Endothelial cell of umbilical vein (primary cell): ENCODE data around the gene PAM16. TPM values are rescaled to one million over a fixed set of nuclear protein-coding genes. Genes with fewer than 3 reads are reported as not detected.

Experiments used
- BruUV-seq: library from RNA; stranded (reverse); fragments of 400-500 nt; replicated peaks from 2 replicates; lab custom pipeline; 2021; lab: Mats Ljungman, UMichigan
- CTCF ChIA-PET: fragments of 300-600, 350-600 bp; sonication (Branson Sonifier 250); formaldehyde crosslinking; loops from one replicate; lab custom pipeline; 2021; ENCODE audit warnings: antibody characterized with exemption, inconsistent platforms; lab: Charles Lee
- POLR2A ChIA-PET: fragments of 300-600, 350-600 bp; sonication (Branson Sonifier 250); formaldehyde crosslinking; loops from one replicate; lab custom pipeline; 2021; ENCODE audit warnings: antibody characterized with exemption, inconsistent platforms; lab: Charles Lee
- DNase-seq: peaks from one replicate; pipeline ENCODE4 v3.0.0-alpha.2; 2011; ENCODE audit warnings: low read depth, low spot score
- FAIRE-seq: peaks from 2 replicates; lab custom pipeline; 2011; peaks lifted over from hg19 to GRCh38; lab: Jason Lieb, UNC
- H2AFZ ChIP-seq: 2 replicates; pipeline ENCODE4 v1.6.0; 2012; ENCODE audit warnings: low read depth, low read length, control low read depth, inconsistent platforms
- H3K27ac ChIP-seq: 2 replicates; pipeline ENCODE4 v1.5.1; 2011; ENCODE audit warnings: low read depth, mild to moderate bottlenecking, control low read depth, low read length, moderate library complexity; ENCODE audit not compliant: insufficient read depth
- H3K27me3 ChIP-seq, 2 experiments: 2 replicates each; pipeline versions ENCODE4 v1.6.0 to v1.6.1; 2011; ENCODE audit warnings: low read length in 2 of 2, mixed read lengths in 1 of 2; ENCODE audit not compliant: control insufficient read depth in 2 of 2, insufficient read depth in 2 of 2
- H3K36me3 ChIP-seq, 2 experiments: 2 replicates in 1 of 2; 3 replicates in 1 of 2; pipeline ENCODE4 v1.5.1; 2011; ENCODE audit warnings: low read length in 2 of 2, mild to moderate bottlenecking in 1 of 2, moderate library complexity in 1 of 2; ENCODE audit not compliant: control insufficient read depth in 2 of 2, insufficient read depth in 2 of 2; ENCODE audit errors: extremely low read depth in 1 of 2
- H3K4me1 ChIP-seq: 3 replicates; pipeline ENCODE4 v1.5.1; 2011; ENCODE audit warnings: mild to moderate bottlenecking, low read length; ENCODE audit not compliant: control insufficient read depth, insufficient read depth; ENCODE audit errors: extremely low read depth
- H3K4me2 ChIP-seq: 2 replicates; pipeline ENCODE4 v1.6.1; 2011; ENCODE audit warnings: low read length, control low read depth, mixed read lengths; ENCODE audit not compliant: insufficient read depth
- H3K4me3 ChIP-seq, 3 experiments: fragments of 200-600 bp in 1 of 3; sonication (generic), shearing (Covaris generic) in 1 of 3; replicated peaks in 1 of 3; 2 replicates each; pipeline ENCODE4 v1.5.1; 2011 to 2016; ENCODE audit warnings: control low read depth in 3 of 3, low read length in 3 of 3, mild to moderate bottlenecking in 2 of 3, inconsistent platforms in 1 of 3, low read depth in 1 of 3, moderate library complexity in 1 of 3; ENCODE audit not compliant: insufficient read depth in 1 of 3
- H3K79me2 ChIP-seq: 2 replicates; pipeline ENCODE4 v1.6.0; 2012; ENCODE audit warnings: low read length, inconsistent platforms; ENCODE audit not compliant: control insufficient read depth, insufficient read depth
- H3K9ac ChIP-seq: replicated peaks from 2 replicates; pipeline ENCODE3; 2011; ENCODE audit warnings: low read length, control low read depth; ENCODE audit not compliant: insufficient read depth; ENCODE audit errors: extremely low read depth
- H3K9me1 ChIP-seq: replicated peaks from 3 replicates; pipeline ENCODE4 v1.6.0; 2011; ENCODE audit warnings: mild to moderate bottlenecking, low read length; ENCODE audit not compliant: control insufficient read depth, insufficient read depth; ENCODE audit errors: extremely low read depth
- H3K9me3 ChIP-seq: replicated peaks from 2 replicates; pipeline ENCODE4 v1.5.1; 2012; ENCODE audit warnings: low read length, inconsistent platforms; ENCODE audit not compliant: control insufficient read depth, insufficient read depth
- H4K20me1 ChIP-seq: replicated peaks from 2 replicates; pipeline ENCODE3; 2011; ENCODE audit warnings: mild to moderate bottlenecking, low read length; ENCODE audit not compliant: control insufficient read depth, insufficient read depth; ENCODE audit errors: extremely low read depth
- CTCF ChIP-seq, 2 donors: IDR thresholded peaks; 1 replicate in 1 of 2; 2 replicates in 1 of 2; pipeline ENCODE4 v1.5.1; 2011; ENCODE audit warnings: low read length in 2 of 2, mild to moderate bottlenecking in 2 of 2, moderate library complexity in 2 of 2, control low read depth in 1 of 2, inconsistent platforms in 1 of 2, low read depth in 1 of 2; ENCODE audit not compliant: insufficient read depth in 1 of 2; ENCODE audit errors: extremely low read depth in 1 of 2
- EZH2 ChIP-seq: IDR thresholded peaks from 2 replicates; pipeline ENCODE4 v1.6.1; 2012; ENCODE audit warnings: borderline replicate concordance, low read depth, mild to moderate bottlenecking, moderate library complexity, low read length, inconsistent platforms; ENCODE audit not compliant: severe bottlenecking
- FOS ChIP-seq: IDR thresholded peaks from 2 replicates; pipeline ENCODE4 v1.6.1; 2011; ENCODE audit warnings: mild to moderate bottlenecking, low read length, moderate library complexity, borderline replicate concordance; ENCODE audit not compliant: insufficient read depth
- GATA2 ChIP-seq: IDR thresholded peaks from 2 replicates; pipeline ENCODE4 v1.7.0; 2011; ENCODE audit warnings: low read depth, mild to moderate bottlenecking, moderate library complexity, mixed read lengths, low read length; ENCODE audit not compliant: insufficient read length, insufficient read depth
- JUN ChIP-seq: IDR thresholded peaks from 2 replicates; pipeline ENCODE4 v1.6.1; 2011; ENCODE audit warnings: borderline replicate concordance, low read depth; ENCODE audit not compliant: insufficient read length, insufficient read depth
- MAX ChIP-seq: IDR thresholded peaks from 2 replicates; pipeline ENCODE4 v1.6.1; 2011; ENCODE audit not compliant: insufficient read depth, insufficient read length
- MYC ChIP-seq: IDR thresholded peaks from one replicate; pipeline ENCODE4 v1.6.1; 2011; ENCODE audit warnings: mild to moderate bottlenecking, low read depth, low read length
- POLR2A ChIP-seq: IDR thresholded peaks from 2 replicates; pipeline ENCODE4 v1.6.1; 2012; ENCODE audit warnings: low read depth, mild to moderate bottlenecking, control low read depth, low read length
- POLR2AphosphoS5 ChIP-seq: IDR thresholded peaks from 2 replicates; pipeline ENCODE4 v1.6.1; 2012; ENCODE audit warnings: low read depth, mild to moderate bottlenecking, control low read depth, low read length, moderate library complexity; ENCODE audit not compliant: insufficient read depth
- dilution Hi-C: fragments of 300-500 bp; cut with MboI; formaldehyde crosslinking; loops from one replicate; pipeline ENCODE4 v1.15.0; 2019; ENCODE audit warnings: low sequenced_read_pairs; ENCODE audit not compliant: extremely low pct_ligation_motif_present
- intact Hi-C: fragments of 100-400 bp; cut with micrococcal nuclease; formaldehyde crosslinking; loops from one replicate; pipeline ENCODE4 v1.10.0; 2022
- polyA plus RNA-seq, 4 experiments: library from polyadenylated mRNA; depleted of rRNA in 3 of 4; stranded (reverse) in 3 of 4; unstranded in 1 of 4; fragments of >200 nt; gene quantifications; 2 replicates each; pipeline versions ENCODE4 v1.2.1 to v1.2.3, GENCODE V29; 2011 to 2012; ENCODE audit warnings: missing spikeins in 1 of 4
- total RNA-seq: library from RNA; stranded (reverse); gene quantifications from 2 replicates; pipeline ENCODE4 v1.2.3, GENCODE V29; 2021

PAM16 gene
- total and polyA plus RNA-seq, 2 donors (not counting 3 experiments of a cell fraction or from before 2014, with no cell fraction given) = 40.0 to 67.2 TPM

DNA sequence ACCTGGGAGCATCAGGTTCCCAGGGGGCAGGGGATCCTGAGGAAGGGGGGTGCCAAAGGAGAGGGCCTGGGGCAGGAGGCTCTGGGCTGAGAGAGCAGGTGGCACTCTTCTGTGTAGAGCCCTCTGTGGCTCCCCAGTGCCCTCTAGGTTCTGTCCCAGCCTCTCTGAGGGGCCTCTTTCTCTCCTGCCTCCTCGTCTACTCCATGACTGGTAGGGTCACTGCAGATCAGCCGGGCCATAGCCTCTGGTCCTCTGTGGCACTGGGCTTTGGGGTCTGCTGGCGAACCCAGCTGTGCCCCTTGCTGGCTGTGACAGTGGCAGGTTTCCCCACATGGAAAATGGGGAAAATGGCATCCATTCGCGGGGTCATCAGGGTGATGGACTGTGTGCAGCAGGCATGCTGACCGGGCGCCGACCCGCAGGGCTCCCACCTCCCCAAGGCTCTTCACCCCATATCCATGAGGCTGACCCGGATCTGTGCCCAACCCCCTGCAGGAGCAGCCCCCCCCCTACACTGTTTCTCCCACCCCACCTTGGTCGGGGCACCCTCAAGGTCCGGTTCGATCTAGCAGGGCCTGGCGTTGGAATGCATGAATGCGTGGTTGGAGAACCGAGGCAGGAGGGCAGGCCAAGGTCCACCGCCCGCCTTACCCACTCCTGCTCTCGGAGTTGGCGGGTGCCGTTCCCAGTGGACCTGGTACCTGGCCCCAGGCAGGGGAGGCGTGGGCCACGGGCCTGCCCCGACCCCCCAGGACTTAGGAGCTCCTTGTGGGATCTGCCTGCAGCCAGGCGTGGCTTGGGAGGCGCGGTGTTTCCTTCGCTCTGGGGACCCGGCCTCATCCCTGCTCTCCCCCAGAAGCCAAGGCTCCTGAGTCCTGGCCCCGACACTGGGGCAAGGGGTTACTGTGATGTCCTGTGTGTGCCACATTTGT lies 28.7 kb downstream of the PAM16 start:
- no peak overlapping the region for H3K9ac ChIP-seq
- H3K27me3 ChIP-seq = no peaks in the 10 kb centered on the region
- no TSS peak for BruUV-seq
- no peak overlapping the region for H3K27ac ChIP-seq
- H3K36me3 ChIP-seq = no peaks in the 10 kb centered on the region
- POLR2A ChIA-PET = no interaction called here
- intact Hi-C loops = no loop called here
- no peaks in the 10 kb centered on the region for H3K9me1 ChIP-seq
- H3K9me3 ChIP-seq = no peaks in the 10 kb centered on the region
- no peaks in the 10 kb centered on the region for H4K20me1 ChIP-seq
- peaks cover 67% of the 10 kb centered on the region for H3K79me2 ChIP-seq
- H3K4me2 ChIP-seq = no peak overlapping the region
- H2AFZ ChIP-seq = no peak overlapping the region
- DNase-seq = no peak
- TF ChIP-seq MYC (no peak), JUN (no peak), MAX (no peak), POLR2AphosphoS5 (no peak), POLR2A (no peak), EZH2 (no peak), FOS (no peak), GATA2 (no peak), CTCF (IDR thresholded peaks at IDR 0.05; ENCODE audit: extremely low read depth in 1 of 2, insufficient read depth in 1 of 2, low read depth in 1 of 2, low read length in 2 of 2) (no peak)
- CTCF ChIA-PET = interaction anchor here (0.6 to 4.0 kb wide), 7 partner anchors 8 to 68 kb away, joined by 3 to 35 read pairs (median 3); no protein-coding TSS in a partner anchor
- peaks cover 26% of the 10 kb centered on the region for H3K4me1 ChIP-seq
- dilution Hi-C loops = no loop called here
- FAIRE-seq = no peak
- H3K4me3 ChIP-seq = no peak overlapping the region
